GM12878 (cell line): ENCODE measurements around the gene DNAJB6. TPM values are rescaled to one million over a fixed set of nuclear protein-coding genes. Genes with fewer than 3 reads are reported as not detected.
A peak's percentile ranks its signal among the peaks of the same experiment; 100 is the strongest.

Source experiments
- ATAC-seq: fragments of 200-7000 bp; cut with Tn5 transposase; 3 replicates; pipeline ENCODE4 v1.9.1; 2020; ENCODE audit warnings: mild to moderate bottlenecking, moderate library complexity
- BruUV-seq: library from RNA; stranded (reverse); fragments of 400-500 nt; replicated peaks from 2 replicates; lab custom pipeline; 2021; lab: Mats Ljungman, UMichigan
- CTCF ChIA-PET: fragments of 300-600 bp; sonication (Branson Sonifier 250); formaldehyde crosslinking; extraction: SDS; loops from one replicate; lab custom pipeline; 2021; ENCODE audit warnings: inconsistent platforms; lab: Yijun Ruan, JAX
- POLR2A ChIA-PET: fragments of 350-600 bp; formaldehyde crosslinking; extraction: SDS; loops from one replicate; lab custom pipeline; 2021; ENCODE audit warnings: inconsistent platforms; lab: Charles Lee
- RAD21 ChIA-PET: fragments of 300-600 bp; sonication (Branson Sonifier 250); formaldehyde crosslinking; loops from one replicate; lab custom pipeline; 2023; ENCODE audit warnings: antibody characterized with exemption; ENCODE audit not compliant: unreplicated experiment; lab: Charles Lee
- SMC1A ChIA-PET: fragments of 300-600 bp; sonication (Branson Sonifier 250); formaldehyde crosslinking; loops from one replicate; lab custom pipeline; 2023; ENCODE audit not compliant: unreplicated experiment, uncharacterized antibody; lab: Charles Lee
- DNase-seq: peaks from one replicate; pipeline ENCODE4 v3.0.0-alpha.2; 2011; ENCODE audit warnings: low read depth, low spot score
- FAIRE-seq: peaks from 3 replicates; lab custom pipeline; 2011; peaks lifted over from hg19 to GRCh38; lab: Jason Lieb, UNC
- H2AFZ ChIP-seq: 2 replicates; pipeline ENCODE4 v1.6.0; 2011; ENCODE audit warnings: low read depth, low read length, control low read depth; ENCODE audit not compliant: control insufficient read depth
- H3K27ac ChIP-seq: 2 replicates; pipeline ENCODE4 v1.5.1; 2011; ENCODE audit warnings: control low read depth; ENCODE audit not compliant: control insufficient read depth, insufficient read depth
- H3K27me3 ChIP-seq, 2 experiments: replicated peaks in 1 of 2; 2 replicates each; pipeline versions ENCODE4 v1.6.0 to v1.6.1; 2011; ENCODE audit warnings: low read length in 1 of 2; ENCODE audit not compliant: control insufficient read depth in 2 of 2, insufficient read depth in 2 of 2
- H3K36me3 ChIP-seq, 2 experiments: 2 replicates each; pipeline ENCODE4 v1.5.1; 2011; ENCODE audit warnings: low read length in 1 of 2; ENCODE audit not compliant: control insufficient read depth in 2 of 2, insufficient read depth in 2 of 2
- H3K4me1 ChIP-seq: 2 replicates; pipeline ENCODE4 v1.6.1; 2011; ENCODE audit warnings: mild to moderate bottlenecking, low read length, moderate library complexity, mixed read lengths; ENCODE audit not compliant: control insufficient read depth, insufficient read depth
- H3K4me2 ChIP-seq: 2 replicates; pipeline ENCODE4 v1.6.0; 2011; ENCODE audit warnings: control low read depth; ENCODE audit not compliant: control insufficient read depth, insufficient read depth
- H3K4me3 ChIP-seq: fragments of 200-600 bp; sonication (generic); 2 replicates; pipeline ENCODE4 v1.5.1; 2016
- H3K79me2 ChIP-seq: 2 replicates; pipeline ENCODE4 v1.6.0; 2011; ENCODE audit warnings: low read length; ENCODE audit not compliant: control insufficient read depth, insufficient read depth
- H3K9ac ChIP-seq: 2 replicates; pipeline ENCODE4 v1.8.0; 2011; ENCODE audit warnings: low read length, control low read depth, mixed read lengths; ENCODE audit not compliant: control insufficient read depth, insufficient read depth
- H3K9me3 ChIP-seq: replicated peaks from 3 replicates; pipeline ENCODE4 v1.5.1; 2011; ENCODE audit warnings: mild to moderate bottlenecking, low read length; ENCODE audit not compliant: control insufficient read depth, insufficient read depth
- H4K20me1 ChIP-seq: 2 replicates; pipeline ENCODE4 v1.6.0; 2011; ENCODE audit not compliant: control insufficient read depth, insufficient read depth
- PAX5 ChIP-seq: IDR thresholded peaks from 2 replicates; pipeline ENCODE4 v1.6.1; 2011; ENCODE audit warnings: low read depth, low read length, borderline replicate concordance
- SUZ12 ChIP-seq: fragments of 200-600 bp; sonication (generic); IDR thresholded peaks from one replicate; pipeline ENCODE4 v1.6.1; 2018; ENCODE audit warnings: antibody characterized with exemption, mild to moderate bottlenecking; ENCODE audit not compliant: unreplicated experiment
- WGBS: methylation state at CpG from one replicate; pipeline ENCODE4 v1.1.6; 2016; ENCODE audit warnings: low lambda C conversion rate; ENCODE audit not compliant: insufficient replicate concordance, insufficient coverage; ENCODE audit errors: missing lambda C conversion rate; 5-methylcytosine and 5-hydroxymethylcytosine counted together
- in situ Hi-C: fragments of 300-500 bp; cut with MboI; formaldehyde crosslinking; loops from 9 replicates; pipeline ENCODE4 v1.14.3; 2018; ENCODE audit warnings: mixed read lengths
- intact Hi-C: fragments of 100-400 bp; cut with micrococcal nuclease; formaldehyde crosslinking; loops from one replicate; pipeline ENCODE4 v1.14.2; 2022; ENCODE audit not compliant: unreplicated experiment
- polyA plus RNA-seq, 11 experiments: library from polyadenylated mRNA; depleted of rRNA in 4 of 11; unstranded in 6 of 11; stranded (reverse) in 5 of 11; fragments of >200 nt; fragmentation: Nextera tagmentation in 4 of 11; fragmentation: Illumina TruSeq in 1 of 11; extraction: Ambion mirVana in 4 of 11; extraction: Trizol in 1 of 11; gene quantifications; 1 replicate in 1 of 11; 2 replicates in 10 of 11; pipeline versions ENCODE4 v1.2.1 to v1.2.3, GENCODE V29; 2011 to 2016; ENCODE audit warnings: inconsistent platforms in 2 of 11, missing spikeins in 2 of 11, low read depth in 1 of 11
- total RNA-seq, 4 experiments: library from RNA; depleted of rRNA in 3 of 4; stranded (reverse); fragments of >200 nt in 3 of 4; fragmentation: Illumina TruSeq in 1 of 4; extraction: Trizol in 1 of 4; gene quantifications; 2 replicates each; pipeline versions ENCODE4 v1.2.1 to v1.2.3, GENCODE V29; 2013 to 2021
- TF ChIP-seq, protein P1 (sequence below): fragments of 150-350 bp; IDR thresholded peaks from 2 replicates; pipeline ENCODE4 v1.6.1; 2016; ENCODE audit warnings: low read depth, low read length
- TF ChIP-seq, protein P2 (sequence below): IDR thresholded peaks from 2 replicates; pipeline ENCODE4 v1.6.1; 2011; ENCODE audit warnings: borderline replicate concordance, low read depth, mild to moderate bottlenecking, moderate library complexity, low read length; ENCODE audit not compliant: insufficient read depth, poor library complexity, severe bottlenecking
- TF ChIP-seq, protein P3 (sequence below): IDR thresholded peaks from 2 replicates; pipeline ENCODE4 v1.6.1; 2011; ENCODE audit warnings: low read depth, mild to moderate bottlenecking, low read length, moderate library complexity, borderline replicate concordance; ENCODE audit errors: extremely low read depth

The DNAJB6 gene
- total and polyA plus RNA-seq, 10 of the 15 experiments (the other 5 are each of a cell fraction or from before 2014, with no cell fraction given) = 34.5 to 117 (median 53.1) TPM

DNA sequence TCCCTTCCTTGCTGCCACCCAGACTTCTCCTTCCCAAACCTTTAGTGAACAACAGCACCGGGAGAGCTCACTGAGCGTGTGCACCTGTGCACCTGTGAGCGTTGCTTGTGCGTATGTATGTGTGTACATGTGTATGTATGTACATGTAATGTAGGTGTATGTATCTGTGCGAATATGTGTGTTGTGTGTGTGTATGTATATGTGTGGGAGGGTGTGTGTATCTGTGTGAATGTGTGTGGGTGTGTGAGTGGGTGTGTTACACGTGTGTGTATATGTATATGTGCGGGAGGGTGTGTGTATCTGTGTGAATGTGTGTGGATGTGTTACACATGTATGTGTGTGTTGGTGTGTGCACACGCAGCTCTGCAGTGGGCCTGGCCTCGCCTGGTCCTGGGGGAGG is 44.5 kb upstream of the DNAJB6 start:
- TF ChIP-seq PAX5 (no peak), SUZ12 (no peak)
- TF ChIP-seq, protein P1, sequence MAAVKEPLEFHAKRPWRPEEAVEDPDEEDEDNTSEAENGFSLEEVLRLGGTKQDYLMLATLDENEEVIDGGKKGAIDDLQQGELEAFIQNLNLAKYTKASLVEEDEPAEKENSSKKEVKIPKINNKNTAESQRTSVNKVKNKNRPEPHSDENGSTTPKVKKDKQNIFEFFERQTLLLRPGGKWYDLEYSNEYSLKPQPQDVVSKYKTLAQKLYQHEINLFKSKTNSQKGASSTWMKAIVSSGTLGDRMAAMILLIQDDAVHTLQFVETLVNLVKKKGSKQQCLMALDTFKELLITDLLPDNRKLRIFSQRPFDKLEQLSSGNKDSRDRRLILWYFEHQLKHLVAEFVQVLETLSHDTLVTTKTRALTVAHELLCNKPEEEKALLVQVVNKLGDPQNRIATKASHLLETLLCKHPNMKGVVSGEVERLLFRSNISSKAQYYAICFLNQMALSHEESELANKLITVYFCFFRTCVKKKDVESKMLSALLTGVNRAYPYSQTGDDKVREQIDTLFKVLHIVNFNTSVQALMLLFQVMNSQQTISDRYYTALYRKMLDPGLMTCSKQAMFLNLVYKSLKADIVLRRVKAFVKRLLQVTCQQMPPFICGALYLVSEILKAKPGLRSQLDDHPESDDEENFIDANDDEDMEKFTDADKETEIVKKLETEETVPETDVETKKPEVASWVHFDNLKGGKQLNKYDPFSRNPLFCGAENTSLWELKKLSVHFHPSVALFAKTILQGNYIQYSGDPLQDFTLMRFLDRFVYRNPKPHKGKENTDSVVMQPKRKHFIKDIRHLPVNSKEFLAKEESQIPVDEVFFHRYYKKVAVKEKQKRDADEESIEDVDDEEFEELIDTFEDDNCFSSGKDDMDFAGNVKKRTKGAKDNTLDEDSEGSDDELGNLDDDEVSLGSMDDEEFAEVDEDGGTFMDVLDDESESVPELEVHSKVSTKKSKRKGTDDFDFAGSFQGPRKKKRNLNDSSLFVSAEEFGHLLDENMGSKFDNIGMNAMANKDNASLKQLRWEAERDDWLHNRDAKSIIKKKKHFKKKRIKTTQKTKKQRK = no peak
- TF ChIP-seq, protein P2, sequence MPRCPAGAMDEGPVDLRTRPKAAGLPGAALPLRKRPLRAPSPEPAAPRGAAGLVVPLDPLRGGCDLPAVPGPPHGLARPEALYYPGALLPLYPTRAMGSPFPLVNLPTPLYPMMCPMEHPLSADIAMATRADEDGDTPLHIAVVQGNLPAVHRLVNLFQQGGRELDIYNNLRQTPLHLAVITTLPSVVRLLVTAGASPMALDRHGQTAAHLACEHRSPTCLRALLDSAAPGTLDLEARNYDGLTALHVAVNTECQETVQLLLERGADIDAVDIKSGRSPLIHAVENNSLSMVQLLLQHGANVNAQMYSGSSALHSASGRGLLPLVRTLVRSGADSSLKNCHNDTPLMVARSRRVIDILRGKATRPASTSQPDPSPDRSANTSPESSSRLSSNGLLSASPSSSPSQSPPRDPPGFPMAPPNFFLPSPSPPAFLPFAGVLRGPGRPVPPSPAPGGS = peak; percentile 86
- TF ChIP-seq, protein P3, sequence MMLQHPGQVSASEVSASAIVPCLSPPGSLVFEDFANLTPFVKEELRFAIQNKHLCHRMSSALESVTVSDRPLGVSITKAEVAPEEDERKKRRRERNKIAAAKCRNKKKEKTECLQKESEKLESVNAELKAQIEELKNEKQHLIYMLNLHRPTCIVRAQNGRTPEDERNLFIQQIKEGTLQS = no peak
- no peak for ATAC-seq
- no peaks in the 10 kb centered on the region for H4K20me1 ChIP-seq
- no peaks in the 10 kb centered on the region for H3K79me2 ChIP-seq
- H3K4me3 ChIP-seq = no peak overlapping the region
- intact Hi-C loops (no loop called here), in situ Hi-C loops (no loop called here)
- H3K4me2 ChIP-seq = no peak overlapping the region
- H3K27ac ChIP-seq = no peak overlapping the region
- H3K9me3 ChIP-seq = no peaks in the 10 kb centered on the region; the same call in 2 of the 3 replicates
- no peaks in the 10 kb centered on the region for H3K36me3 ChIP-seq
- WGBS = 58% methylated on average over 9 of the region's 9 CpGs
- CTCF ChIA-PET = no interaction called here
- no peak overlapping the region for H3K9ac ChIP-seq
- POLR2A ChIA-PET = no interaction called here
- no TSS peak for BruUV-seq
- H3K27me3 ChIP-seq = no peaks in the 10 kb centered on the region
- DNase-seq = no peak
- no peak overlapping the region for H2AFZ ChIP-seq
- RAD21 ChIA-PET = no interaction called here
- no peaks in the 10 kb centered on the region for H3K4me1 ChIP-seq
- FAIRE-seq = no peak
- SMC1A ChIA-PET = no interaction called here
